Umbilical cord (tissue), 2 donors: ENCODE measurements around the gene PDE4D. TPM values are rescaled to one million over a fixed set of nuclear protein-coding genes. Genes with fewer than 3 reads are reported as not detected.

ENCODE experiments used
- DNase-seq: peaks from one replicate; pipeline ENCODE4 v3.0.0-alpha.2; 2015; ENCODE audit warnings: low spot score
- total RNA-seq: library from RNA; depleted of rRNA; stranded (reverse); fragments of >200 nt; gene quantifications from one replicate; pipeline ENCODE4 v1.2.3, GENCODE V29; 2014; ENCODE audit warnings: low replicate concordance; ENCODE audit not compliant: insufficient read depth

The PDE4D gene
- total RNA-seq, 1 donor from 2014 or later: 283 TPM

DNA sequence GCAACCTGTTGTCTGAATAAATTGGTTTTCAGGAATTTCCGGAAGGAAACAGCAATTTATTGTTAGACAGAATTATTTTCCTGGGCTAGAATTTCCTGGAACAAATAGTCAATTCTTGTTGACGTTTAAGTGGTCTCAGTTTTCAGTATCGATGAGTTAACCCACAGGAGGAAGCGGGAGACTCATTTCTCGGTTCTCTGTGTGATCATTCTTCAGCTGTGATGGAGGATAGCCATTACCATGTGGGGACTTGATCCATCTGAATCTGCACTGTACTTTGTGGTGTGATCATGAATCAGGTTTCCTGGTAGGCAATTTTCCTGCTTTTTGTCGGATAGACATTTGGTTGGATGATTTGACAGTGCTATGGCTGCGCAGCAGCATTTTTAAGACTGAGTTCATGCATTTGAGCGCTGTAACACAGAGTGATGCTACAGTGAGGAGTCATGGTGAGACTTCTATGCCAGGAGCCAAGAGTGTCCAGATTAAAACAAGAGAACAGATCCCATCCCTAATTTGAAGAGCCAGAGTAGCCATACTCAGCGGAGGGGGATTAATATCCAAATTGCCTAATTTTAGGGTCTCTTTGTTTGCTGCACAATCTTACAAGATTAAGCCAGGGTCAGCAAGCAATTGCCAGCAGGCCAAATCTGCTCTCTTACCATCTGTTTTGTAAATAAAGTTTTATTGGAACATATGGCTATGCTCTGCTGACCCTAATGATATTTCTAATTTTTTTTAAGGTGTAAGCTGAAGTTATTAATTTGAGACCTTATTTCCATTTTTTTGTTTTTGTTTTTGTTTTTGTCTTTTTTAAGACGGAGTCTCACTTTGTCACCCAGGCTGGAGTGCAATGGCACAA is 954.7 kb downstream of the PDE4D start:
- no peak for DNase-seq

DNA sequence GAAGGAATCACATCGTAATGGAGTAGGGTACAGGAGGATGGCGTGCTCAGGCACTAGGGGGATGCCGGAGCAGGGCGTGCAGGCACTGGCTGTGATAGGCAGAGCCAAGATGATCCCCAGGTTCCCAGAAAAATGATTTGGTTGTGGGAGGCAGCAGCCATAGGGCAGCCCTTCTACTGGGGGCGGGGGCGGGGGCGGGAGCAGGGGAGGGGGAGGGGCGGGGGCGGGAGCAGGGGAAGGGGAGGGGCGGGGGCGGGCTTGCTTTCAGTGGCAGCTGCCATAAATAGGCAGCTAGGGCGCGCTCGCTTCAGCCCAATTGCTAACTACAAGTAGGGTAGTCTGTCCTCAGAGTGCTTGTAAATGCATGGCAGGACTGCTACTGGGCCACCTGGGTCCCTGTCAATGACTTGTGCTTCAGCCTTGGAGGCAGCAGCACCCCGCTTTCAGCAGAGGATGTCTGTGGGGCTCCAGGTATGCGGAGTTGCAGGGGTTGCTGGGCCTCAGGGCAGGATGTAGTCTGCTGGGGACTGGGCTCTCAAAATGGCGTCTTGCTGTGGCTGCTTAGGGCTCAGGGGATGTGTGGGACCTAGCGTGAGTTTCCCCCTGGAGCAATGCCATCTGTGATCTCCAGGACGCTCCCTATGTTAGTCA is 956.4 kb downstream of the PDE4D start:
- no peak for DNase-seq

DNA sequence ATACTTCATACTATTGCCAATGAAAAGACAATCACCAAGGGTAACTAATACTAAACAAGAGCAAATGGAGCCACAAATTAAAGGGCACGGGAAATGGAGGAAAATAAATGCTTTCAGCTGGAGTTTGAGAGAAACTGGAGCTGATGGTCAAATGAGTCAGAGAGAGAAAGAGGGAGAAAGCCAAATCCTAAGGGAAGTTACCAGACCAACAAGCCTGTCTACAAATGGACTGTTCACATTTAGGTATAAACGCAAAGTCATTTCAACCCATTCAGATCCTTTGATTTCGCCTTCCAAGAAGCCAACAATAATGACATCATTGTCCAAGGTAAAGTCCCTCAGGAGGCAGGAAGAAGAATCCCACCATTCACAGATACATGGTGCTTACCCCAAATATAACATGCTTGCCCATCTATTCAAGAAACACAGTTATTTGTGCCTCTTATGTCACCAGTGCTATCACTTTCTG is 958.9 kb downstream of the PDE4D start:
- DNase-seq: no peak

DNA sequence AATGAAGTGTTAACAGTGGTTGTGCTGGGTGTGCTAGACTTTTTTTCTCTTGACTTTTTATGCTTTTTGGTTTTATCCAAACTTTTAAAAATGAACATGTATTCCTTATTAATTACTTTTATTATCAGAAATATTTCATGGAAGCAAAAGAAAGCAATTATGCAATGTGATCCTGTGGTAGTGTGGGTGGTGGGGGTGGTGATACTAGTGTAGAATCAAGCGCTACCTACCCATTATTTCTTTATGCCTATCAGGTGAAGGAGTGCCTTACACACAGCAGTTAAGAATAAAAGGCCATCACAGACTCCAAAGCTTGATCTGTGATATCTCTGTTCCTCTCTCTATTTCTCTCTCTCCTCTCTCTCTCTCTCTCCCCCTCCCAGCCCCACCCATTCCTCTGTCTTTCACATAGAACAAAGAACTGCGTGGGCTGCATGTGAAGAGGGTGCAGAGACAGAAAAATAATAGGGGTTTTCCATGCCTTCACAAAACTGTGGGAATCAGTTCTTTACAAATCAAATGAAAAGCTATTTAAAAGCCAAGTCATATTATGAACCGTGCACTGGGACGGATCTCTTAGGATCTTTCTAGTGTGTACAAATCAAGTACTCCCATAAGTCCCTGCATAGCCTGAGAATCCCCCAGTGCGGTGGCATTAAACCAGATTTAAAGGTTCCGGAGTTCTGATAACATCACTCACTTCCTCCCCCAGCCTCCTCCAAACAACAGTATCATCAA is 959.5 kb downstream of the PDE4D start:
- no peak for DNase-seq

DNA sequence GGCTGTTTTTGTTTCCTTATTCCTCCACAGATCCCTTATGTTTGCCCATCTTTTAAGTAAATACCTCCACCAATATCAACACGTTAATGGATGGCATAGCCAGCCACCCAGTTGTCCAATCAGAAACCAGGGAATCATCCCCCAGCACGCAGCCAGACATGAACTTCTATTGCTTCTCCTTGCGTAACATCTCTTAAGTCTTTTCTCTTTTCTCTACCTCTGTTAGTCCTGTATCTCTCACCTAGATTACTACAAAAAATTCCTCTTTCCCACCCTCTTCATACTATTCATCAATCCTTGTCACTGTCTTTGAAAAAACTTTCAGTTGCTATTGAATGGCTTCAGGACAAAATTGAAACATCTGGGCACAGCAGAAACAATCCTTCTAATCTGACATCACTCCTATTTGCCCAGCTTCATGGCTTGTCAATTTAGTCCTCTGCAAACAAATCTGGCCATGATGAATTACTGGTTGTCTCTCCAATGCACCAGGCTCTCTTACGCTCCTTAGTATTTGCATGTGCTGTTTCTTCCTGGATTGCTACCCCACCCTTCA is 961.4 kb downstream of the PDE4D start:
- no peak for DNase-seq

DNA sequence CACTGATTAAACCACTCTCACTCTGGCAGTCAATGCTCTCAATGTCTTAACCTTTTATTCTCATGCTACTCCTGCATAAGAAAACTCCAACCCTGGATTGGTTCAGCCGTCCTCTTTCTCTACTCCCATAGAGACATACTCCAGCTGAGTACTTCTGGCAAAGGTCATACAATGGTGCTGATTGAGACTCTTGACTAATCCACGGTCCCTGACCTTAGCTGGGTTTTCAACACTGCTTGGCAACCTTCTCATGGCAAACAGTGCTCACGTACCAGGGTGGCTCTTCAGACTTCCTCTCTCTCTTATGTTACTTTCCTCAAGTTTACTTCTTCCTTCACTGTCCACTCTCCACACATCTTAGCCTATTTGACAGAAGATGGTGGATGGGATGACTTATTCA is 963.0 kb downstream of the PDE4D start:
- DNase-seq: no peak

DNA sequence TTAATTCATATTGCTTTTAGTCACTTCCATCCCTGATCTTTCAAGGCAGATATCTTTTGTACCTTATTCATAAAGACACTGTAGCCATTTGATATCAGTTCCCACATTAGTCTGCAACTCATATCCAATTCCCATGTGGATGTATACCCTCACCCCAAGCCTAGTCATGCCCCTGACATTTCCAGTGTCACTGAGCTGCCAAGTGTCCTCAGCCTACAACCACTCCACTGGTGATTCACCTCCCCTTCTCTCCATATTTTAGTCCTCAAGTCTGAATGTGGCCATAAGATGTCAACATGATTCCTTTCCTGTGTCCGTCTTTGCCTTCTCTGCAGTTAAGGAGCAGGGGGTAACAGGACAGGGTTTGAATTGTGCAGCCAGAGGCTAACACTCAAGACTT is 963.8 kb downstream of the PDE4D start:
- no peak for DNase-seq

DNA sequence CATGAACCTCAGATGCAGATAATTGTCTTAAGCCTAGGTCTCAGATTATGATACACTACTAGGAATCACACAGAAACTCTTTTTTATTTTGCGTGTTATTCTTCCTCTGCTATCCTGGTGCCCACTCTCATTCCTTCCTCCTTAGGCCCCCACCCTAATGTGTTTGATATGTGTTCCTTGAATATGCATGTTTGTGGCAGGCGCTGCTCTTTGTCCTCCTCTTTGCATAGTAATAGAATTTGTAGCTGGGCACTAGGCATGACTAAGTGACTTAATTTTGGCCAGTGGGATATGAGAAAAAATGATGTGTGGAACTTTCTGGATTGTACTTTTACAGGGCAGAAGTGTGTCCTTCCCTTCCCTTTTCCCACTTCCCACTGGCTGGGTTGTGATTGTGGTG is 965.6 kb downstream of the PDE4D start:
- no peak for DNase-seq

DNA sequence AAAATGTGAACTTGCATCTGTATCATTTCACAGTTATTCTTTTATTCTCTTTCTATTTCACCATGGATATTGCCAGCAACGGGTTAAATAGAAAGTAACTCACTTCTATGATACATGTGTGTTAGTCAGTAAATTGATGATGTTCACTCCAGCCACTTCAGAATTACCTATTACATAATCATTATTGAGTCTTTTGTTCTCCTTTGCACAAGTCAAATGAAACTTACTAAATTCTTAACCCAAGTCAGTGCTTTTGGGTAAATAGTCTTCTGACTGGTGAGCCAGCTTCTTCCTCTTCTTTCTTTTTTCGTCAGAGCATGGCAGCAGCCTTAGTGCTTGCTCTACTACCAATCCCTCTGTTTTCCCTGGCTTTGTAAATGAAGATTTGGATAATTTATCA is 966.3 kb downstream of the PDE4D start:
- DNase-seq: no peak

DNA sequence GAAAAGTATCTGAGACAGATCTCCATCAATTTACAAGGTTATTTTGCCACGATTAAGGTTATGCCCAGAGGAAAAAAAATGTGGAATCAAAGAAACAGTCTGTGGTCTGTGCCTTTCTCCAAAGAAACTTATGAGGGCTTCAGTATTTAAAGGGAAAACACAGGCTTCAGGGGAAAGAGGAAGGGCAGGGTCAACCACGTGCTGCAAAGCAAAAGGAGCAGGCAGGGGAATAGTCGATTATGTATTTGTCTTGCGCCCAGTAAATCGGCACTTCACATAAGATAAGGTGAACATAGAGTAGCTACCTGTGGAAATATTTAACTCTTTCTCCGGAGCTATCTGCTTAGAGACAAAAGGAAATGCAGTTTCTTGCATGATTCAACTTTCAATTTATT is 967.0 kb downstream of the PDE4D start:
- no peak for DNase-seq

DNA sequence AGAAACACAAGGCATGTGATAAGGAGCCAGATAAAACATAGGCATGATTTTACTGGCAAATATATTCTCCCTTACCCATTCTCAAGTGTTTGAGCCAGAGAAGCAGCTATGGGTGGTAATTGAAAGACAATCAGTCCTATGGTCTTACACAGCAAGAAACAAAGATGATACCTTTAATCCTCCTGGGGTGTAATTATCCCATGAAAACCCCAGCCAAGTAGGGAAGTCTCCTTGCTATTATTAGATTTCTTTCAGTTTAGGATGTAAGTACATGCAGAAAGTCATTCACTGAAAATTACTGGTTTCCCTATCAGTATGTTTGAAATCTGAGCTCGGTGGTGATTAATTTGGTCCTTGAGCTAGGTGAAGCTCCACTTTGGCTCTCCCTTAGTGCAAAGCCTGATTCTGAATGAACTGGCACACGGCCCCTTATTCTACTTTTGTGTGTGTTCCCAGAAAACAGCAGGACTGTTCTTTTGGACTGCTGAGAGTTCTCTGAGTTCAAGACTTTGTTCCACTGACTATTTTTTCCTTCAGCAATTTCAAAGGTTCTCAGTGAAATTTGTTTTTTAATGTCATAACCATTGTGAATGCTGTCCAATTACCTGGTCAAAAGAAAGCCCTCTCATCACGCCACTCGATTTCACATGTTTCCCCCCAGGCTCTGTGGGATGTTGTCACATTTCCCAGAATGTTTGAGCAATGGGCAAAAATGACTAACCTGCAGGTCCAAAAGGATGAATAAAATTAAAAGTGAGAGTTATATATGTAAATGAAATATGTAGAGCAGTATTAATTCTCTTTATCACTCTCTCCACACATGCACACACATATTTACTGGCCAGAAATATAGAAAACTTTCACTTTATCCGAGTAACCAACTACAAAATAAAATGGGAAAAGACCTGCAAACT is 967.6 kb downstream of the PDE4D start:
- no peak for DNase-seq

DNA sequence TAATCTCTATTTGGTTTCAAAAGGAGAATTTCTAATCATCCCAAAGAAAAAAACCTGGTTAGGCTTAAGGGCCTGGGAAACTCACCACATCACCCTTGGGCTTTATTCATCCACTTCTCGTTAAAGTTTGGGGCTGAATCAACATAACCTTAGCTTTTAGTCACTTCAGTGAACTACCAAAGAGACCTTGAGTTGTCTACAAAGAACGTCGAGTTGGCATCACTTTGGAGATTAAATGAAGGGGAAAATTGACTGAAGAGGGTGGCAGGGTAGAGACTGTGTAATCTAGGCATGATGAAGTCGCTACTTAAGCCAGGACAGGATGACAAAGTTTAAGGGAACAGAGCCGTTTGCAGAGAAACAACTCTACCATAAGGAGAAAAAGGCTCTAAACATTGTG is 969.2 kb downstream of the PDE4D start:
- DNase-seq: no peak

DNA sequence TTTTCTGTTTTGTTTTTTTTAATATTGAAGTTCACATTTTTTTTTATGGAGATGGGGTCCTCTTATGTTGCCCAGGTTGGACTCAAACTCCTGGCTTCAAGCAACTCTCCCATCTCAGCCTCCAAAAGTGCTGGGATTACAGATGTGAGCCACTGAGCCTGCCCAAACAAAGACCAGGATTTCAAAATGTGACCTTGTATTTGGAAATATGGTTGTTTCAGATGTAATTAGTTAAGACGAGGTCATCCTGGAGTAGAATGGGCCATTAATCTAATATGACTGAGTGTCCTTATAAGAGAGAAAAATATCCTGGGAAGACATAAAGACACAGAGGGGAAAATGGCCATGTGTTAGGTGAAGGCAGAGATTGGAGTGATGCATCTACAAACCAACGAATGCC is 970.2 kb downstream of the PDE4D start:
- no peak for DNase-seq

DNA sequence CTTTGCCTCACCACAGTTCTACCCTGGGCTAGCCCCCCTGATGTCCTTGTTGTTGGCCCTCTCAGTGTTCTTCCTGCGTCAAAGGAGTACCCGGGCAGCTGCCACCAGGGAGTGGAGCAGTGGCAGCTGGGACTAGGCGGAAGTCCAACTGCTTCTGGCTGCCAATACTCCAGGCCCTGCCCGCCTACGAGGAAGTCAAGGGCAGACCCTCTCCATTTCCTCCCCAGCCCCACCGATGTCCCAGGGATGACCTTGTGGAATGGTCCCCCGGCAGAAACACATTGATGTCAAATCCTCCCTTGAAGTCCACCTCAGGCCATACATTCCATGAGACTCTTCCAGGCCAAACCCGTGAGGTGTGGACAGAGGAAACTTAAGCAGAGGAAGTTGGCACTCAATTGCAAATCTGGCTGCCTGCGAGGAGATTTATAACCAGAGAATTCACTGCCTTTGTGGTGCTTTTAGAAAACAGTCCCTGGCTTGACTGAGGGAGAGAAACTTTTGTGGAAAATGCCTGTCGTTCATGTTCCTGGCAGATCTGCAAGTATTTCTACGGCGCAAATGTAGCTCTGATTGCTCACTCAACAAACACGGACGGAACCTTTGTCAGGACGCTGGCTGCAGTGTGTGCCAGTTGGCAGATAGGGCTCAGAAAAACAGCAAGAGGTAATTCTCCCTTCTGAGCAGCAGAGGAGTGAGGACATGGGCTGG is 970.9 kb downstream of the PDE4D start:
- DNase-seq: peak; percentile 33

DNA sequence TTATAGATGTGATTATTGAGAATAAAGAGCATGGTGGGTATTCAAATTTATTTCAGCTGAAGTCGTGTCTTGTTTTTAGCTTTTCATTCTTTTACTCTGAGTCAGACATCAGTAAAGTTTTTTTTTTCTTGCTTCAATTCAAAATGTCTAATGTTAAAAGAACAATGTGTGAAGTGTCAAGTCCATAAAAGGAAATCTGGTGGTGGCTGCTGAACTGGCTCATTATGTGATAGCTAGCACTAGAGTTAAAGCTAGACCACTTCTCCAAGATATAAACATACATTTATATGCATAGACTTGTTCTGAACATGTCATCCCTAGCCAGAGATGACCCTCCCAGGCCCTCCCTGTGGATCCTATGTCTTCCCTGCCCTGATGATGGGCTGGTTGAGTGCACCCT is 972.4 kb downstream of the PDE4D start:
- DNase-seq: no peak

DNA sequence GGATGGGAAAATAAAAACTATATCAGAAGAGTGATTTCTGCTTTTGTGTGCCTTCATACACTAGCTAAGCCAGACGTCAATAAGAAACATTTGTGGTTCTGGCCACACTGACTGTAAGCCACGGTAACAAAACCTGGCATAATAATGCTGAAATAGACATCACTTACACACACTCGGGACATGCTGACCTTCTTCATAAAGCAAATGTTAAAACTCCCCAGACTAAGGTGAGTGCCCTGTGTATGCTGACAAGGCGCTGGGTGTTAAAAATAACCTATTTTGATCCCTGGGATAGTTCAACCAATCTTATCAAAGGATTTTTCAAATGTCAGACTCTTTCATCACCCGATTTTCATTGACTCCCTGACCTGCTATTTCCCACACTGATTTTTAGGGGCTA is 973.7 kb downstream of the PDE4D start:
- no peak for DNase-seq
